ENCODE measurements around the gene LCN2.

Gene LCN2

DNA sequence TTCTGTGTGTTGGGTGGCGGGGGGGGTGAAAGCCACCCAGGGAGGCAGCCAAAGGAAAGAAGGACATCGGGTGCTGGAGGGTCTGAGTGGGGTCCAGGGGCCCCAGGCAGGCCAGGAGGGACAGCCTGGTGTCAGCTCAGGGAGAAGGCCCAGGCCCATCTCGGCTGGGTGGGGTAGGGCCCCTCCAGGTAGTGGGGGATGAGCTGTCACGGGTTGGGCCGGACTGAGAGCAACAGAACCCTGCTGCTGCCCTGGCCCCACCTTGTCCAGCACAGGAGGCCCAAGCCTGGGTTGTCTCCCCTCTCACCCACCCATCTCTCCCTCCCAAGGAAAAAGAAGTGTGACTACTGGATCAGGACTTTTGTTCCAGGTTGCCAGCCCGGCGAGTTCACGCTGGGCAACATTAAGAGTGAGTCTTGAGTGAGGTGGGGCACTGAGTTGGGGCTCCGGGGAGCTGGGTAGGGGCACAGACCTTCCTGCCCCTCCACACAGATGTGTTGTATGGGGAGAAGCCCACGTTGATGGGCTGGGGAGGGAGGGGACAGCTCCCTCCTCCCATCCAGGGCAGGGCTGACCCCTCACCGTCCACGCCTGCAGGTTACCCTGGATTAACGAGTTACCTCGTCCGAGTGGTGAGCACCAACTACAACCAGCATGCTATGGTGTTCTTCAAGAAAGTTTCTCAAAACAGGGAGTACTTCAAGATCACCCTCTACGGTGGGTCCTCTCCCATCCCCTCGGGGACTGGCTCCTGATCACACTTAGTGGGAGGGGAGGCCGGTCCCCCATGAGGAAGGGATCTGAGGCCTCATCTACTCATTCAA lies 2.3 kb downstream of the LCN2 start:
- no peak for DNase-seq

DNA sequence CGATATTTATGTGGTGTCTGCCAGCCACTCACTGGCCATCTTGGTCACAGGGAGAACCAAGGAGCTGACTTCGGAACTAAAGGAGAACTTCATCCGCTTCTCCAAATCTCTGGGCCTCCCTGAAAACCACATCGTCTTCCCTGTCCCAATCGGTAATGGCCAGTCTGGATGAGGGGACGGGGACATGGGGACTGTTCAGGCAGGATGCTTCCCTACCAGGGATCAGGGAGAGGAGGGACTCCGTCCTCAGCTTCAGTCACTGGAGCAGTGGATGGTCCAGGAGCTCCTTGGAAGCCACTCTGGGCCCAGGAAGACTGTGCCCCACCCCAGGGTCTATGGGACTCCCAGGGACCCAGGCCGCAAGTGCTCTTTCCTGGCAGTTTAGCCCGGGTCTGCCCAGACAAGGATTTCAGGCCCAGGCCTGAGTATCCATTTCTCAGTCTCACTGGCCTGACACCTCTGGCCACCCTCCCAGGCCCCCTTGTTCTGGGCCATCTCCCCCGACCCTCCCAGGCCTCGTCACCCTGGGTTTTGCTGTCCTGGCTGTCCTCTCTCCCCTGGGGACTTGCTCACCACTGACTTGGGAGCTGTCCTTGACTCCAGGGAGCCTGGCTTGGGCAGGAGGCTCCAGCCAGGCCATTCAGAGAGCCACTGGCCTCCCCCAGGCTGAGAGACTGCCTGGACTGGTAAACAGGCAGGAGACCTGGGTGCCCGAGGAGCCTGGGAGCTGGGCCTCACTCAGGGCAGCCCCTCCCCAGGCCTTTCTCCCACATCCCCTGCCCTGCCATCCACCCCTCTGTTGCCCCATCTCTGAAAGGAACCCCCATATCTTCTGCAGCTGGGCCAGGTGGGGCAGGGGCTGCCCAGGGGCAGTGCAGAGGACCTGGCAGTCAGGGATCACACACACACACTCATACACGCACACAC lies 3.1 kb downstream of the LCN2 start:
- DNase-seq: no peak

DNA sequence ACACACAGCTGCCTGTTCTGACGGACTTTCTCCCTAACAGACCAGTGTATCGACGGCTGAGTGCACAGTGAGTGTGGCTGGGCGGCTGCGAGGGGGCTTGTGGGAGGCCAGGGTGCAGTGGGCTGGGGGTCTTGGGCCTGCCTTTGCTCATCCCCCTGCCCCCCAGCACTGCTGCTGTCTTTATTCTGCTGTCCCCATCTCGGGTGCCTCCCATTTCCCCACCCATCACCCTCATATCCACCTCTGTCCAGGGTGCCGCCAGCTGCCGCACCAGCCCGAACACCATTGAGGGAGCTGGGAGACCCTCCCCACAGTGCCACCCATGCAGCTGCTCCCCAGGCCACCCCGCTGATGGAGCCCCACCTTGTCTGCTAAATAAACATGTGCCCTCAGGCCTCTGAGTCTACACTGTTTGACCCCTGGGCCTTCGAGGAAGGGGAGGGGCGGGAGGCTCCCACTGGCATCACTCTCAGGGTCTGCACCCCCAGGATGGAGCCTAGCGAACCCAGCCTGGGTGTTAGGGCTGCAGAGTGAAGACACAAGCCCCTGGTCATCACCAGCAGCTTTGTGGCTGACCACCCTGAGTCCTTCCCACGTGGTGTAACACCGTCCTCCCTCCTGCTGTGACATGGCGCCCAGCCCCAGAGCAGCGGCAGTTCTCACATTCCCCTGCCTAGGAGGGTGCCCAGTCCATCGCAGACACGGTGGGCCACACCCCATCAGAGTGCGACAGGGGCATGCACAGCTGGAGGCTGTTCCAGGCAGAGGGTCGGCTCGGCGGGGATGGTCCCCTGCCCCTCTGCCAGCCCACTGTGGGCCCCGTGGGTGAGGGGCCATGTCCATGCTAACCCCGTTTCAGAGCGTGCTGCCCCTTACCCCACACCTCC lies 4.0 kb downstream of the LCN2 start:
- DNase-seq: no peak

DNA sequence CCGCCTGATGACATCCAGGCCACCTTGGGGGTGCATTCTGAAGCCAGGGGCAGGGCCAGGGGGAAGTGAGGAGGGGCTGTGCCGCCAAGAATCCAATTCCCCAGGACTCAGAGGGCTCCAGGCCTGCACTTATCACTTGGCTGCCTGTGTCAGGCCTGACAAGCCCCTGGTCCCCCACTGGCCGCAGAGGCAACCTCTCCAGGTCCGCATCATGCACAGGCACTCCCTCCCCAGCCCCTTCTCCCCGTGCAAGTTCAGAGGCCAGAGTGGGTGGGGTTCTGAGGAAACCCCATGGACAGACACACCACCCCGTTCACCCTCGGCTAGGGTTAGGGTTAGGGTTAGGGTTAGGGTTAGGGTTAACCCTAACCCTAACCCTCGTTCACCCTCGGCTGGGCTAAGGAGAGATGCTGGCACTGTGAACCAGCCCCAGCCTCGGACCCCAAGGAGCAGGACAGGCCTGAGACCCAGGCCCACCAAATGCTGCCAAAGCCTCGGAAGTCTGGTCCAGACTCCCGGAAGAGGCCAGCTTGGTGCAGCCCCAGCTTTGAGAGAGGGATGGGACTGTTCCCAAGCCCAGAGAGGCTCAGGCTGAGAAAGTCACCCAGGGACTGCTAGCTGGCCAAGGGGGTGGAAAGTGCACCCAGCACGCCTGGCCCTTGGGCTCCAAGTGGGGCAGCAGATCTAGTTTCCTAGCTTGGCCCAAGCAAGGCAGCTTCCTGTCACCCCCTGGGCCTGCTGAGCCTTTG lies 4.9 kb downstream of the LCN2 start:
- no peak for DNase-seq

DNA sequence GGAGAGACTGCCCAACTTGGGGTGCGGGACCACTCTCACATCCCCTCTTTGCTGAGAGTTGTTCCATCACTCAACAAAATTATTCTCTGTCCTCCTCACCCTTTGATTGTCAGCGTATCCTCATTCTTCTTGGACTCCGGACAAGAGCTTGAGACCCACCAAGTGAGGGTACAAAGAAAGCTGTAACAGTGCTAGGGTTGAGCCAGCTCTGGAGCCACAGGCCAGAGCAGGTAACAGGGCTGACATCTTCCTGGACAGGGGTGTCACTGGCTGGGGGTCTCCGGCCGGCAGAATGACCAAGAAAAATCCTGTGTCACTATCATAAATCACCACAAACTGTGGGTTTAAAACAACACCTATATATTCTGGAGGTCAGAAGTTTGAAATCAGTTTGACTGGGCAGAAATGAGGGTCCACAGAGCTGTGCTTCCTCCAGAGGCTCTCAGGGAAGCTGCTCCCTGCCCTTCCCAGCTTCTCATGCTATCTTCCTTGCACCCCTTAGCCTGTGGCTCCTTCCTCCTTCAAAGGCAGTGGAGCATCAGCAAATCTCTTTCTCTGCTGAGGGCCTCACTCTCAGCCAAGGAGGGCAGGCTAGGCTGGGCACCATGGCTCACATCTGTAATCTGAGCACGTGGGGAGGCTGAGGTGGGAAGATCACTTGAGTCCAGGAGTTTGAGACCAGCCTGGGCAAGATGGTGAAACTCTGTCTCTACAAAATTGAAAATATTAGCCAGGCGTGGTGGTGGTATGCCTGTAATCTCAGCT lies 6.7 kb downstream of the LCN2 start:
- DNase-seq: no peak

DNA sequence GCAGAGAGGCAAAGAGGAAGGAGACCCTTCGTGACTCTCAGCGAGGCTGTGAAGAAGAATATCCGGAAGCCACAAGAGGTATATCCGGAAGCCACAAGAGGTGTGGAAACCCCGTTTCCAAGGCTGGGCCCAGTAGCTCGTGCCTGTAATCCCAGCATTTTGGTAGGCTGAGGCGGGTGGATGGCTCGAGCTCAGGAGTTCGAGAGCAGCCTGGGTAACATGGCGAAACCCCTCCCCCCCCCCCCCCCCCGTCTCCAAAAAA lies 10.2 kb downstream of the LCN2 start:
- DNase-seq: no peak

DNA sequence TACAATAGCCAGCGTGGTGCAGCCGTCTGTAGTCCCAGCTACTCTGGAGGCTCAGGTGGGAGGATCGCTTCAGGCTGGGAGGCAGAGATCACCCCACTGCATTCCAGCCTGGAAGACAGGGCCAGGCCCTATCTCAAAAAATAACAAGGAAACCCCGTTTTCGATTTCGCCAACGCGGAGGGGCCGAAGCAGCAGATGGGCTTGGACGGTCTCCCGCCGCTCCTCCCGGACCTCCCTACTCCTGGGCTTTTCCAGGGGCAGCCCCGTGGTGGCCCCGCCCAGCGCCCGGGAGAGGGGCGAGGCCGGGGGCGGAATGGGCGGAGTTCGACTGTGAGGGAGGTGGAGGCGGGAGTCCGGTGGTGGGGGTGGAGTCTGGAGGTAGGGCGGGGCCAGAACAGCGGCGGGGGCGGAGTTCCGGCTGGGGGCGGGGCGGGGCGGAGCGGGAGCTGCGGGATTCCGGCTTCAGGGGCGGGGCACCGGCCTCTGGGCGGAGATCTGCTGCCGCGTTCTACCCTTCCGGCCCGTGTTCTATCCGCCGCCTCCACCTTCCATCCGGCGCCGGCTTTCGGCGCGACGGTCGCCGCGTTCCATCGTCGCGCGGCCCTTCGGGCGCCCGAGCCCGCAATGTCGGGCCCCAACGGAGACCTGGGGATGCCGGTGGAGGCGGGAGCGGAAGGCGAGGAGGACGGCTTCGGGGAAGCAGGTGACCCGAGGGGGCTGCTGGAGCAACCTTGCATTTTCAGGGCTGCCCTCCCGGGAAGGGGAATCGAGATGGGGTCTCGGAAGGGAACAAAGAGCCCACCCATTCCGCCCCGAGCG lies 10.7 kb downstream of the LCN2 start, which contains the start of gene BBLN:
TSS of gene BBLN (plus strand) at position 482 of the 819 bp plus-strand sequence. CDS start at position 625, 143 bp downstream.
- DNase-seq: peak; percentile 95

DNA sequence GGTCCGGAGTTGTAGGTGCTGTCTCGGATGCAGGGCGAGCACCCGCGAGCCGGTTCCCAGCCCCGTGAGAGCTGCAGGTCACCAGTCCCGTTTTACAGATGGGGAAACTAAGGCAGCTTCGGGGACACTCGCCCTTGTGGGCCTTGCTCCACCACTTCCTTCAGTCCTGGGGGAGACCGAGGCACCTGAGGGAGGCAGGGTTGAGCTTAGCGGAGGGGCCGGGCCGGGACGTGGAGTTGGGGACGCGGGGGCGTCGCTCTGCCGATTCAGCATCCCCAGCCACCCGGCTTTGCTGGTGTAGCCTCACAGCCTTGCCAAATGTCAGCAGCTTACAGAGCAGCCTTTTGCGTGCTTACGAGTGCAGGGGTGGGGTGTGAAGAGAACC lies 11.3 kb downstream of the LCN2 start:
- no peak for DNase-seq

DNA sequence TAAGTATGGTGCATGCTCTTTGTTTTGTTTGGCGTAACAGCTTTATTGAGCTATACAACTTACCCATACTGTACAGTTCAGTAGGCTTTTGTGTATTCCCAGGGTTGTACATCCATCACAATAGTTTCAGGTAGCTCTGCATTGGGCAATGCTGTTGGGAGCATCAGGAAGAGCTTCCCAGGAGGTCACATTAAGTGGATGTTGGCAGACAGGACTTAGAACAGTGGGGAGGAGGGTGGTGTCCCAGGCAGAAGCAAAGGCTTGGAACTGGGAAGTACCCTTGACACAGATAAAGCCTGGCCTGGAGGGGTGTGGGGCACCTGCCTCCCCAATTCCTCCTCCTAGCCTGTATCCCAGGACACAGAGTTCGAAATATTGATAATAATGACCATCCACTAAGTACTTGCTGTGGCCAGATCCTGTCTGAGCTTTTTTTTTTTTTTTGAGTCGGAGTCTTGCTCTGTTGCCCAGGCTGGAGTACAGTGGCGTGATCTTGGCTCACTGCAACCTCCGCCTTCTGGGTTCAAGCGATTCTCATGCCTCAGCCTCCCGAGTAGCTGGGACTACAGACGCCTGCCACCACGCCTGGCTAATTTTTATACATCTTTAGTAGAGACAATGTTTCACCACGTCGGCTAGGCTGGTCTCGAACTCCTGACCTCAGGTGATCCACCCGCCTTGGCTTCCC lies 12.1 kb downstream of the LCN2 start:
- no peak for DNase-seq

DNA sequence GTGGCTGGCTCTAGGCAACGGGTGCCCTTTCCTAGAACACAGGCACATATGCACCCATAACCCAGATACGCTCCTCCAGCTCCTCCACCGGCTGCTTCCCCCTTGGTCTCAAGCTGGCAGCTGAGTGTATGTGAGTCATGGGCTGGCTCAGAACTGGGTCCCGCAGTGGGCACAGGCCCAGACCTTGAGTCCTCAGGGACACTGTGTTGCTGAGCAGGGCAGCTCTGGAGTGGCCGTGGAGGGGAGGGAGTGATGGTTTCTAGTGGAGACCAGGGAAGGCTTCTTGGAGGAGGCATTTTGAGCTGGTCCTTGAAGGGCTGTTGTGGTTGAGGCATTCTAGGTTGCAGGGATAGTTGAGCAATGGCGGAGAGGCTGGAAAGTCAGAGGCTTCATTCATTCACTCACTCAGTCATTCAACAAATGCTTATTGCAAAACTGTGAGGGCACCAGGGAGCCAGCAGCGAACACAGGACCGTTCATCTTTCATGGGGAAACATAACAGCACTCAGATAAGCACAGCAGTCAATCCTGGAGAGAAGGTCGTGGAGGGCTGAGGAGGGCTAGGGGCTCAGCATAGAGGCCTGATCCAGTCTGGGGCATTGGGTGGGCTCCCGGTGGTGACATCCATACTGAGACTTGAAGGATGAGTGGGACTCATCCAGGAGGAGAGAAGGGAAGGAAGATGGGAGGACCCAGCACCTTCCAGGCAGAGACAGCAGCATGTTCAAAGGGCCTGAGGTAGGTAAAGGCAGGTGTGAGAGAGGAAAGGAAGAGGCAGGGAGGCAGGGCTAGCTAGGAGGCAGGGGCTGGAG lies 13.2 kb downstream of the LCN2 start:
- no peak for DNase-seq

DNA sequence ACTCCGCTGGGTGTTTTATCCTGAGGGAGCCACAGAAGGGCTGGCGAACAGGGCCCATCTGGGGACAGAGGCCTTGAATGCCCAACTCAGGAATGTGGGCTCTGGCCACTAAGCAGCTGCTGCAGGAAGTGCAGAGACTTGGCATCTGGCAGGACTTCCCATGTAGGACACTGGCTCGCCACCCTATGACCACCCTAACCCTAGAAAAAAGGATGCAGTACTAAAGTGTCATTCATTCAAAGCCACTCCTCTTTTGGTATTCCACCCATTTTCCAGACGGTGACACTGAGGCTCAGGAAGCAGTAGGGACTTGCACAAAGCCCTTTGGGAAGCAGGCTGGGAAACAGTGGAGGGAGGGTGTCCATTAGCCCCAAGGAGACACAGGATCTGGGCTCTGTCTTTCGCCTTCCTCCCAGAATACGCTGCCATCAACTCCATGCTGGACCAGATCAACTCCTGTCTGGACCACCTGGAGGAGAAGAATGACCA lies 13.8 kb downstream of the LCN2 start:
- DNase-seq: no peak

DNA sequence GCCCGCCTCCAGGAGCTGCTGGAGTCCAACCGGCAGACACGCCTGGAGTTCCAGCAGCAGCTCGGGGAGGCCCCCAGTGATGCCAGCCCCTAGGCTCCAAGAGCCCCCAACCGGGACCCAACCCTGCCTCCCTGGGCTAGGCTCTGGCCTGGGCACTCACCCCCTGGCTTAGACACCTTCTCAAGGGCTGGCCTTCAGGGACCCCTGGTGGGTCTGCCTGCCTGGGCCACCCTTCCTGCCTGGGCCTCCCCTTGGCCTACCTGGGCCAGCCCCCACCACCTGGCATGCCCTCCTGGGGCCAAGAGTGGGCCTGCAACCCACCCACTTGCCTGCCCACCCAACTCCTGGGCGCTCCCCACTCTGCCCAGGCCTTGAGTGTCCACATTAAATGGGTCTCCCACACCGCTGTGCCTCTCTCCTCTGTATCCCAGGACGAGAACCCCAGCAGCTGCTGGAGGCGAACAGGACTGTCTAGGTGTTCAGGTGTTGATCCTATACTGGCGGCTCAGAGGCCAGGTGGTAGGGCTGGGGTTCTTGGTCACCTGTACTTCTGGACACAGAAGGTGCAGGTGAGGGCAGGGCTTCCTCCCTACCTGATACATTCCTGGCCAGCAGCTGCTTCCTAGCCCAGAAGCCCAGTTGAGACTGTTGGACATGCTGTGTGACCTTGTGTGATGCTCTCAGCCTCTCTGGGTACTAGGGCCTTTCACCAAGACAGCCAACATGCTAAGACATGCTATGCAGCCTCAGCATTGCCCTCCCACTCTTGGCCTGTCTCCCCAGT lies 14.5 kb downstream of the LCN2 start:
- no peak for DNase-seq

DNA sequence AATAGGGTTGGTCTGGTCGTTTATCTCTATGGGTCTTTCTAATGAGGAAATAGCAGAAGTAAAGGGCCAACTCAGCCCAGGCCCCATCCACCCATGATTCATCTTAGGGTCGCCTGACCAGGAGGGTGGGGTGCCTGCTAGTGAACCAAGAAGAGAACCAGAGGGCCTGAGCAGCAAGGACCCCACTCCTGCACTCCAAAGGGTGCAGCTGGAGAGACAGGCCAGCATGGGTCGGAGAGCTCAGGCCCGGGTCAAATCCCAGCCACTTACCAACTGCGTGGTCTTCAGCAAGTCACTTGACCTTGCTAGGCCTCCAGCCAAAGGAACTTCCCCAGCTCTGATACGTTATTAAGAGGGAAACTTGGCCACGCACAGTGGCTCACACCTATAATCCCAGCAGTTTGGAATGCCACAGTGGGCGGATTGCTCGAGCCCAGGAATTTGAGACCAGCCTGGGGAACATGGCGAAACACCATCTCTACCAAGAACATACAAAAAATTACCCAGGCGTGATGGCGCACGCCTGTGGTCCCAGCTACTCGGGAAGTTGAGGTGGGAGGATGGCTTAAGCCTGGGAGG lies 15.1 kb downstream of the LCN2 start:
- DNase-seq: no peak

DNA sequence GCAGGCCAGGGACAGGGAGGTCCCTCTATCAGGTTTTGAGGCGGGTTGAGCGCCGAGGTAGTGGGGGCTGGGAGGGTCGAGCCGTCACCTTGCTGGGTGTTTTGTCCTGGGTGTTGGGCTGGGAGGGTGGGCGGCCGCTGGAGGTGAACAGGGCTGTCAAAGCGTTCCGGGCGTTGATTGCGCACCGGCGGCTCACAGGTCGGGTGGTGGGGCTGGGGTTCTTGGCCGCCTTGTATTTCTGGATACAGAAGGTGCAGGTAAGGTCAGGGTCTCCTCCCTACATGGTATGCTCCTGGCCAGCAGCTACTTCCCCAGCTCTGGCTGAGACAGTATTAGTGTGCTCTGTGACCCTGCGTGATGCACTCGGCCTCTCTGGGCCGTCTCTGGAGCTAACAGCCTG lies 16.9 kb downstream of the LCN2 start:
- DNase-seq: no peak

DNA sequence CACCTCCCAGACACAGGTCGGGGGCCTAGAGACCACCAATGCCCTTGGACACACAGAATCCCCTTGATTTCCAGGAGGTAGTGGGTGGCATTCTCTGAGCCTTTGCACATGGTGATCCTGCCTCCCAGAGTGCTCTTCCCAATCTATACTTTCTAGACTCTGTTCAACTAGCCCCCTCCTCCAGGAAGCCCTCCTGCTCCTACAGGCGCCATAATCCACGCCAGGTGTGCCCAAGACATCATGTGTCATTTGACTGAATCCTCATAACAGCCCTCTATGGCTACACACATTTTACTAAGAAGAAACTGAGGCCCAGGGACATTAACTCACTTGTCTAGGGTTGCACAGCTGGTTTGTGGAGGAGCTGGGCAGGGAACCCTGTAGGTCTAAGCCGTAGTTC lies 18.0 kb downstream of the LCN2 start:
- no peak for DNase-seq

DNA sequence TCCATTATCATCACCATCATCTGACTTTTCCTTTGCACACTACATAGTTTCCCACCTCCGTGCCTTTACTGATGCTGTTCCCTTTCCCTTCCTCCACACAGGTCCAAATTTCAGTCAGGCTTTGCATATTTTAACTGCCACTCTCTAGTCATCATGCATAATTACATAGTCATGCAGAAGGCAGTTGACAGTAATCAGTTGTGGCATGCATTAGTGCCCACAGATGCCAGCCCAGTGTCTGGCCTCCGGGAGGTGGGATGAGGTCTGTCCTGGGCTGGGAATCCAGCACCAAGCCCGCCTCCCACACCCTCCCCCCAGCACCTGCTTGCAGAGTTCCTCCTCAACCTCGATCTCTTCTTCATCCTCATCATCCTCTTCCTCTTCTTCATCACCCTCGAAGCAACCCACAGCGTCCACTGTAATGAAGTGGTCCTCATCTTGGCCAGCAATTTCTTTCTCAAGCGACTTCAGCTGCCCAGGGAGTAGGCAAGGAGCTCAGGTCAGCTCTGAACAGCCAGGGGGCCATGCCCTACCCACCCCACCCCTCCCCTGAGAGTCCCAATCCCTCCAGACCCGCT lies 19.6 kb downstream of the LCN2 start:
- no peak for DNase-seq

DNA sequence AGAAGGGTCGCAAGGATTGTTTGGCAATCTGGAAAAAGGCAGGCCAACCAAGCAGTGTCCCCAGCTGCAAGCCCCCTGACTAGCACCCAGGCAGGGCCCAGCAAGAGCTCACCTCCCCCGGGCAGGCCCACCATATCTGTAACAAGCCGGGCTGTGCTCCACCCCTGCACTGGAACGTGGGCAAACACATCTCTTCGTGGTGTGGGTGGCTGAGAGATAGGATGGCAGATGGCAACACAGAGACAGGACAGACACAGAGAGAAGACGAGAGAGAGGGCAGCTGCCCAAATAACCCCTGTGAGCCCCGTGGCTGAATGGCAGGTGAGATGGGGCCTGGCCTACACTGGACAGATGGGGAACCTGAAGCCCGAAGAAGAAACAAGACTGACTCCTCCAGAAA lies 20.2 kb downstream of the LCN2 start:
- DNase-seq: no peak
